OCI-M2 (cell line): ENCODE data around the gene KLHL18.
"Not testable (repeated sequence)": the region's sequence is repeated elsewhere in the genome, so short reads cannot be mapped to it uniquely, and the experiment has no call there.

Experiments
- DNase-seq: peaks from one replicate; lab custom pipeline; 2025; ENCODE audit not compliant: unreplicated experiment; lab: John Stamatoyannopoulos, UW

Gene KLHL18

GRCh38 chr3:47273564-47273963 is 9.2 kb upstream of the KLHL18 start:
- no peak for DNase-seq

GRCh38 chr3:47274652-47275051 is 8.1 kb upstream of the KLHL18 start:
- no peak for DNase-seq

- DNase-seq, result no peak
Observed at GRCh38 chr3:47276558-47276957, 6.2 kb upstream of the KLHL18 start.

GRCh38 chr3:47280519-47280918 is 2.2 kb upstream of the KLHL18 start:
- DNase-seq, result no peak

- no peak for DNase-seq
Observed at GRCh38 chr3:47283193-47283537, 421 bp downstream of the KLHL18 start.

- no peak for DNase-seq
Observed at GRCh38 chr3:47283591-47284364, 1.0 kb downstream of the KLHL18 start.

- no peak for DNase-seq
Observed at GRCh38 chr3:47288966-47289910, 6.5 kb downstream of the KLHL18 start.

GRCh38 chr3:47291158-47291753 is 8.5 kb downstream of the KLHL18 start:
- no peak for DNase-seq

GRCh38 chr3:47291754-47292420 is 9.1 kb downstream of the KLHL18 start:
- not testable (repeated sequence) for DNase-seq

GRCh38 chr3:47293822-47294221 is 11.1 kb downstream of the KLHL18 start:
- DNase-seq, result no peak

- no peak for DNase-seq
Observed at GRCh38 chr3:47294392-47294791, 11.6 kb downstream of the KLHL18 start.

- no peak for DNase-seq
Observed at GRCh38 chr3:47295322-47295721, 12.6 kb downstream of the KLHL18 start.

GRCh38 chr3:47295976-47296375 is 13.2 kb downstream of the KLHL18 start:
- no peak for DNase-seq

- DNase-seq, result no peak
Observed at GRCh38 chr3:47296562-47297302, 14.0 kb downstream of the KLHL18 start.

- peak; percentile 26 for DNase-seq
Observed at GRCh38 chr3:47298439-47298838, 15.7 kb downstream of the KLHL18 start.

GRCh38 chr3:47299381-47300318 is 16.9 kb downstream of the KLHL18 start:
- DNase-seq, result no peak

- DNase-seq, result no peak
Observed at GRCh38 chr3:47301456-47301855, 18.7 kb downstream of the KLHL18 start.

GRCh38 chr3:47306022-47306421 is 23.3 kb downstream of the KLHL18 start:
- DNase-seq, result no peak

GRCh38 chr3:47309231-47309630 is 26.5 kb downstream of the KLHL18 start:
- not testable (repeated sequence) for DNase-seq
